Thyroid gland (tissue), 4 donors: ENCODE measurements around the gene SMLR1. TPM values are rescaled to one million over a fixed set of nuclear protein-coding genes. Genes with fewer than 3 reads are reported as not detected.

Source experiments
- DNase-seq, 2 donors: peaks; one replicate each; pipeline ENCODE4 v3.0.0-alpha.2; 2019
- H3K27ac ChIP-seq, 3 donors: fragments of 200-600 bp; sonication (generic); 1 replicate in 2 of 3; 2 replicates in 1 of 3; pipeline ENCODE4 v1.5.1; 2016 to 2019; ENCODE audit warnings: mild to moderate bottlenecking in 1 of 3, moderate library complexity in 1 of 3
- H3K27me3 ChIP-seq: fragments of 200-600 bp; sonication (generic); one replicate; pipeline ENCODE4 v1.5.1; 2019
- H3K36me3 ChIP-seq, 2 donors: fragments of 200-600 bp; sonication (generic); one replicate each; pipeline ENCODE4 v1.5.1; 2016 to 2019
- H3K4me1 ChIP-seq, 2 donors: fragments of 200-600 bp; sonication (generic); one replicate each; pipeline ENCODE4 v1.5.1; 2017 to 2019
- H3K4me3 ChIP-seq, 3 donors: fragments of 200-600 bp; sonication (generic); replicated peaks in 1 of 3; 1 replicate in 2 of 3; 2 replicates in 1 of 3; pipeline ENCODE4 v1.5.1; 2016; ENCODE audit warnings: mild to moderate bottlenecking in 1 of 3
- H3K9me3 ChIP-seq: fragments of 200-600 bp; sonication (generic); one replicate; pipeline ENCODE4 v1.5.1; 2017
- POLR2A ChIP-seq, 2 donors: fragments of 450-650 bp; IDR thresholded peaks; one replicate each; pipeline ENCODE4 v1.6.1; 2017; ENCODE audit warnings: antibody characterized with exemption in 2 of 2, mild to moderate bottlenecking in 2 of 2, moderate library complexity in 1 of 2
- WGBS, 2 donors: methylation state at CpG; one replicate each; pipeline ENCODE4 v1.1.5; 2017; 5-methylcytosine and 5-hydroxymethylcytosine counted together
- intact Hi-C: fragments of 100-400 bp; cut with DNase I; formaldehyde crosslinking; loops from one replicate; pipeline ENCODE4 v1.15.1; 2023
- total RNA-seq, 4 donors: library from RNA; depleted of rRNA; stranded (reverse); fragments of >200 nt; gene quantifications; one replicate each; pipeline ENCODE4 v1.2.3, GENCODE V29; 2016
- TF ChIP-seq, protein P1 (sequence below), 6 experiments: fragments of 200-600 bp in 3 of 6; fragments of 450-650 bp in 3 of 6; sonication (generic) in 3 of 6; IDR thresholded peaks; one replicate each; pipeline ENCODE4 v1.5.1; 2016 to 2019; ENCODE audit warnings: antibody characterized with exemption in 6 of 6, mild to moderate bottlenecking in 2 of 6, inconsistent platforms in 1 of 6, moderate library complexity in 1 of 6

Gene SMLR1
- total RNA-seq, 4 donors from 2014 or later, result not detected

DNA sequence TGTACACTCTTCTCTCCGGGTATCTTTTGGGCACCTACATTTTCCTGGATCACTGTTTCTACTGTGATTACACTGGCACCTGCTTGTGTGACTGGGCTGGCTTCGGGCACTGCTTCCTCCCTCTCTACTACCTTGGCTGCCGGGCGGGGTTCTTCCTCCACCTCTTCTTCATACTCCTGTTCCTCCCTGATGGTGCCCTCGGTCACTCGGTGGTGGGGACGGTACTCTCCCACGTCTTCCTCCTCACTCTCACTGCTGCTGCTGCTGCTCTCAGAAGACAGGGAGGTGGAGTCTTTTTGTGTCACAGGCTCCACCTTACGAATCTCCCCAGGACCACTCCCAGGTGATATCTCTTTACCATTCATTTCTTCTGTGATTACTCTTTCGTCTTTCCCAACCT, 42.5 kb downstream of the SMLR1 start:
- no peak for DNase-seq
- Histone ChIP-seq H3K9me3 (no peaks in the 10 kb centered on the region), H3K4me1 (no peaks in the 10 kb centered on the region), H3K27ac (no peak overlapping the region), H3K27me3 (no peaks in the 10 kb centered on the region), H3K36me3 (no peaks in the 10 kb centered on the region), H3K4me3 (no peak overlapping the region)
- intact Hi-C loops, result no loop called here
- no peak for TF ChIP-seq POLR2A (IDR thresholded peaks at IDR 0.05)
- TF ChIP-seq, protein P1, sequence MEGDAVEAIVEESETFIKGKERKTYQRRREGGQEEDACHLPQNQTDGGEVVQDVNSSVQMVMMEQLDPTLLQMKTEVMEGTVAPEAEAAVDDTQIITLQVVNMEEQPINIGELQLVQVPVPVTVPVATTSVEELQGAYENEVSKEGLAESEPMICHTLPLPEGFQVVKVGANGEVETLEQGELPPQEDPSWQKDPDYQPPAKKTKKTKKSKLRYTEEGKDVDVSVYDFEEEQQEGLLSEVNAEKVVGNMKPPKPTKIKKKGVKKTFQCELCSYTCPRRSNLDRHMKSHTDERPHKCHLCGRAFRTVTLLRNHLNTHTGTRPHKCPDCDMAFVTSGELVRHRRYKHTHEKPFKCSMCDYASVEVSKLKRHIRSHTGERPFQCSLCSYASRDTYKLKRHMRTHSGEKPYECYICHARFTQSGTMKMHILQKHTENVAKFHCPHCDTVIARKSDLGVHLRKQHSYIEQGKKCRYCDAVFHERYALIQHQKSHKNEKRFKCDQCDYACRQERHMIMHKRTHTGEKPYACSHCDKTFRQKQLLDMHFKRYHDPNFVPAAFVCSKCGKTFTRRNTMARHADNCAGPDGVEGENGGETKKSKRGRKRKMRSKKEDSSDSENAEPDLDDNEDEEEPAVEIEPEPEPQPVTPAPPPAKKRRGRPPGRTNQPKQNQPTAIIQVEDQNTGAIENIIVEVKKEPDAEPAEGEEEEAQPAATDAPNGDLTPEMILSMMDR (IDR thresholded peaks at IDR 0.05), result no peak
- WGBS, 2 donors, result 94% methylated on average over 10 of the region's 10 CpGs

DNA sequence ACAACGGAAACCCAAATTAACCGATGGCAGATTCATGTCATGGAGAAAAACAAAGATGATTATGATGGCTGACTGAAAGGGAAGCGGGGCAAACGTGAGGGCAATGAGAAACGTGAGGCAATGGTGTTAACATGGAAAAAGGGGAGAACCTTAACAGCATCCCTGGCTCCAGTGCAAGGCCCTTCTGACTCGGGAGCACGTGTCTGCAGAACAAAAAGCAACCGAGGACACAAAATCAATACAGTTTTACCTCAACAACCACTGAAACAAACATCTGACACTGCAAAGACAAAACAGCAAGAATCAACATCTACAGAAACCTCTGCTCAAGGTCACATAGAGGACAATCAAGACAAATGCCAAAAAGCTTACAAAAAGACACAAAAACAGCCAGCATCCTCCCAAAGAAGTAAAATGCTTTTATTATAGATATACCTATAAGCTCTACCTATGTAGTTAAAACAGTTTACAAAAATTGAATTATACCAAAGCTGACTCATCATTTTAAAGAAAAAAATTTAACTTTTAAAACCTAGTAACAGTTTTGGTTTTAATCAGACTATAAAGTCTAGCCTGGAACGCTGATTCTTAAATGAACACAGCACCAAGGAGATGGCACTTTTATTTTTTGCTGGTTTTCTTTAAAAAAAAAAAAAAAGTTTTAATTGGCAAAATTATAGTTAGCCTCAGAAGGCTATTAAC, 43.1 kb downstream of the SMLR1 start:
- H3K4me3 ChIP-seq, result no peak overlapping the region
- no peak for TF ChIP-seq POLR2A (IDR thresholded peaks at IDR 0.05)
- TF ChIP-seq, protein P1 (IDR thresholded peaks at IDR 0.05), result no peak
- H3K36me3 ChIP-seq, result no peaks in the 10 kb centered on the region
- no peaks in the 10 kb centered on the region for H3K9me3 ChIP-seq
- no peak for DNase-seq
- no peak overlapping the region for H3K27ac ChIP-seq
- intact Hi-C loops, result no loop called here
- 85 to 91% methylated on average over 9 of the region's 9 CpGs for WGBS, 2 donors
- no peaks in the 10 kb centered on the region for H3K4me1 ChIP-seq
- H3K27me3 ChIP-seq, result no peaks in the 10 kb centered on the region

DNA sequence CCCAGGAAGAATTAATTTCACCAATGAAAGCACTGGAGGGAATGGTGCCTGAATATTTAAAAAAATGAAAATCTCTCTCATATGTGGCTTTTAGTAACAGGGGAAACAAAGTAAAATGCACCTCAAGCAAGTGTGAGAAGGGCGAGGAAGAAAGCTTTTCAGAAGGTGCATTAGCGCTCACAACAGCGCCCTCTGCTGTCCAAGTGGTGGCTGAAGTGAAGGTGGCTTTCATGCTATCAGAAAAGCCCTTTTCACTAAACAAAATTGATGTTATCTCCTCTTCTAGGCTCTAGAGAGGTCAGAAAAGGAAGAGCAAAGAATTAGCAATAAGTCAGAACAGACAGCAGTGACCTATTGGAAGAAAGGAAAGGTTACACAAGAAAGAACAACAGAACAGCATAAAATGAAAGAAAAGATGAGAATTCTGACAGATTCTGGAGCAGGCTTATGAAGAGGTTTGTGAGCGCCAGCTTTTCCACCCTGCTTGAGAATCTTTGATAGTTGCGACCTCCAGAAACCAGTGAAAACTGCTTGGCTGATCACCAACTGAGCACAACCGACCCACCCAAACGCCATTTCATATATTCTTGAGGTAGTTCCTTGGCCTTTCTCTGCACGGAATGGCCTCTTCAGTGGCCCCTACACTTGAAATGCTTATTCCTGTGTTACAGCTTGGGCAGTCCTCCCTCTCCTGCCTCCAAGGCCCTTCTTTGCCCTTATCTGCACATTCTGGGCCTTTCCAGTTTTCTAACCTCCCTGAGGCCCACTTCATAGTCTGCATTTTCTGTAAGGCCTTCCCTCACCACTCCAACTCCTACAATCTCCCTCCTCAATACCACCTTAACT, 45.3 kb downstream of the SMLR1 start:
- TF ChIP-seq, protein P1 (IDR thresholded peaks at IDR 0.05), result peak; percentile 56 to 87 (median 62)
- TF ChIP-seq POLR2A (IDR thresholded peaks at IDR 0.05), result no peak

DNA sequence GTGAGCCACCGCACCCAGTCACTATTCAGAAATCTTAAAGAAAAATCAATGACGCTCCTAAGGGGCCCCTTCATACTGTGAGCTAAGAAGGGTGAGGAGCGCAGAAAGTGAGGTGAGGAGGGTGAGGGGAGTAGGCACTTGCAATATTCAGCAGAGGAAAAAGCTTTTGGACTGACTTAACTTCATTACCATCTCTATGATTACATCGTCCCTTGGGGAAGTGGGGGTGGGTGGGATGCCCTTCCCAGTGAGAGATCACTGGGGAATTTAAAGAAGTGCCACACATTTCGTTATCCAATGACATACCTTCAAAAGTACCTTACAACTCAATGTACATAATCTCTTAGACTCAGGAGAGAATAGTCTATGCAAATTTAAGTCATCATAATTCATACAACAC, 46.5 kb downstream of the SMLR1 start:
- Histone ChIP-seq H3K27me3 (no peaks in the 10 kb centered on the region), H3K27ac (no peak overlapping the region), H3K4me3 (no peak overlapping the region), H3K4me1 (no peaks in the 10 kb centered on the region), H3K9me3 (no peaks in the 10 kb centered on the region), H3K36me3 (no peaks in the 10 kb centered on the region)
- TF ChIP-seq, protein P1 (IDR thresholded peaks at IDR 0.05), result no peak
- no peak for TF ChIP-seq POLR2A (IDR thresholded peaks at IDR 0.05)
- no peak for DNase-seq
- intact Hi-C loops, result no loop called here
- 96 to 98% methylated on average over 5 of the region's 5 CpGs for WGBS, 2 donors

More for the DNA sequence above, 45.3 kb downstream of the SMLR1 start:
- no peaks in the 10 kb centered on the region for H3K4me1 ChIP-seq
- H3K9me3 ChIP-seq, result no peaks in the 10 kb centered on the region
- DNase-seq, result peak; percentile 64 to 79
- intact Hi-C loops, result no loop called here
- H3K36me3 ChIP-seq, result no peaks in the 10 kb centered on the region
- H3K27me3 ChIP-seq, result no peaks in the 10 kb centered on the region
- WGBS, 2 donors, result 65 to 66% methylated on average over 8 of the region's 8 CpGs
- no peak overlapping the region for H3K4me3 ChIP-seq
- no peak overlapping the region for H3K27ac ChIP-seq

DNA sequence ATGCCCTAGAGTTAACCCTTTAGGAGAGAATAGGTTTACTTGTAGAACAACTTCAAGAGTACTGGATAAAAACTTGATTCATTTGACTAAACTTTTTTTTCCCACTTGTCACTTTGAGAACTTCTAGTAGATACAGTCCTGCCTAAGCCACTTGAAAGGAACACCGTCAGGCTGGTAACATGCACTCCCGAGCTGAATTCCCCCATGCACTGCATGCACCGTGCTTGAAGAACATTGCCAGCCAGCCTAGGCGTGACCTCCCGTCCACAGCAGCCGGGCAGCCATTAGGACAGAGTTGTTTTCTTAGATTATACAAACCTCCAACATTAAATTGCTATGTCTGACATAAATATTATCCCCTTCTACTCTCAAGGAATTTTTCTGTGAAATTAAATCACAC, 52.6 kb downstream of the SMLR1 start:
- Histone ChIP-seq H3K4me3 (no peak overlapping the region), H3K27me3 (no peaks in the 10 kb centered on the region), H3K4me1 (peaks cover 0 to 7% of the 10 kb centered on the region in 2 donors), H3K9me3 (no peaks in the 10 kb centered on the region), H3K27ac (no peak overlapping the region), H3K36me3 (no peaks in the 10 kb centered on the region)
- DNase-seq, result peak; percentile 73 to 77
- intact Hi-C loops, result no loop called here
- TF ChIP-seq, protein P1 (IDR thresholded peaks at IDR 0.05), result no peak
- no peak for TF ChIP-seq POLR2A (IDR thresholded peaks at IDR 0.05)
- 29 to 40% methylated on average over 6 of the region's 6 CpGs for WGBS, 2 donors
